22Rv1 (cell line): ENCODE data around the gene YES1.
A peak's percentile ranks its signal among the peaks of the same experiment; 100 is the strongest.

Experiments used
- H3K27ac ChIP-seq: fragments of 450-650 bp; 2 replicates; pipeline ENCODE4 v1.5.1; 2017
- CTCF ChIP-seq: fragments of 450-650 bp; IDR thresholded peaks from 2 replicates; pipeline ENCODE4 v1.5.1; 2017; ENCODE audit warnings: mild to moderate bottlenecking
- ZFX ChIP-seq: fragments of 450-650 bp; IDR thresholded peaks from 2 replicates; pipeline ENCODE4 v1.6.1; 2017; ENCODE audit warnings: antibody characterized with exemption, borderline replicate concordance

The YES1 gene

GRCh38 chr18:715626-716025 lies 96.4 kb downstream of the YES1 start:
- H3K27ac ChIP-seq = no peak overlapping the region
- no peak for TF ChIP-seq ZFX
- no peak for TF ChIP-seq CTCF

- TF ChIP-seq CTCF (no peak), ZFX (no peak)
- peak overlapping the region; percentile 88 for H3K27ac ChIP-seq
Observed at GRCh38 chr18:713135-713490, 98.9 kb downstream of the YES1 start.

- H3K27ac ChIP-seq = peak within 1 kb of the TSS; percentile 88
- no peak for TF ChIP-seq ZFX
- peak; percentile 92 for TF ChIP-seq CTCF
Observed at GRCh38 chr18:712401-713134, 99.5 kb downstream of the YES1 start, which contains the start of gene ENOSF1. TSS of gene ENOSF1 (minus strand) at chr18:712630. CDS start at chr18:712587, 43 bp downstream.

GRCh38 chr18:711657-712400 lies 100.2 kb downstream of the YES1 start:
- peak overlapping the region; percentile 88 for H3K27ac ChIP-seq
- no peak for TF ChIP-seq ZFX
- TF ChIP-seq CTCF = peak; percentile 27

GRCh38 chr18:711310-711656 lies 100.8 kb downstream of the YES1 start:
- peak overlapping the region; percentile 88 for H3K27ac ChIP-seq
- no peak for TF ChIP-seq ZFX
- no peak for TF ChIP-seq CTCF

- TF ChIP-seq ZFX = no peak
- TF ChIP-seq CTCF = no peak
- H3K27ac ChIP-seq = peak overlapping the region; percentile 88; the same call in 1 of the 2 replicates
Observed at GRCh38 chr18:710418-711300, 101.4 kb downstream of the YES1 start.
